Measurements from ENCODE around the gene CDH20. TPM values are rescaled to one million over a fixed set of nuclear protein-coding genes. Genes with fewer than 3 reads are reported as not detected.
A peak's percentile ranks its signal among the peaks of the same experiment; 100 is the strongest.
"Not testable (repeated sequence)": the region's sequence is repeated elsewhere in the genome, so short reads cannot be mapped to it uniquely, and the experiment has no call there.

The CDH20 gene
- total RNA-seq, 1 experiment from 2014 or later, result not detected

DNA sequence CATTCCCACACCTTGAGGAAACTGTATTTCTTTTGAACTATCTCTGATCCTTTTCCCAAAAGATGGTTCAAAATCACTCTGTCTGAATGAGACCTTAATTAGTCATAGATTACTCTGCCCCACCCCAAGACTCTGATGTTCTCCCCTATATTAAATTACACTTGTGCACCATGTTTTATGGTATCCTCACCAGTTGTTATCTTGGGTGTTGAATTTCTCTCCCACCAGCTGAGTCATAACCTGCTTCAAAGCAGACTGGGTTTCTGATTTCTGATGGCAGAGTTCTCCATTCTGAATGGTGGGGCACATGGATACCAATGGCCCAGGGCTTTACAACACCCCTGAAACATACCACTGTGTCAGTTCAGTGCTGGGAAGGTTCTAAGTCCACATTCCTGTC, 15.0 kb downstream of the CDH20 start:
- no peak for DNase-seq (ENCODE audit: low read depth)

DNA sequence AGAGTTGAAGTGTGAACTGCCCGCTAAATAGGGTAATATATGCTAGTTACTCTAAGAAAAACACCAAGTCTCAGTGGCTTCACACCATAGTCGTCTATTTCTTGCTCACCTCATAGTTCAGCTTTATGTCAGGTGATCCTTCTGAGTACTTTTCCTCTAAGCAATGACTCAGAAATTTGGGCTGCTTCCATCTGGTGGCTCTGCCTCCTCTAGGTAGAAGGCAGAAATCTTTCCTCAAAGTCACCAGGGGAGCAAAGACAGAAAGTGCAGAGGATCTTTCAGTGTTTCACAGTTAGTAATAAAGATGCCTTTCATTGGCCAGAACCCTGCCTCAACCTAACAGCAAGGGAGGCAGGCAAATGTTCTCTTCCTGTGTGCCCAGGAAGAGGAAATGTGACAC, 17.3 kb downstream of the CDH20 start:
- no peak for DNase-seq (ENCODE audit: low read depth)

DNA sequence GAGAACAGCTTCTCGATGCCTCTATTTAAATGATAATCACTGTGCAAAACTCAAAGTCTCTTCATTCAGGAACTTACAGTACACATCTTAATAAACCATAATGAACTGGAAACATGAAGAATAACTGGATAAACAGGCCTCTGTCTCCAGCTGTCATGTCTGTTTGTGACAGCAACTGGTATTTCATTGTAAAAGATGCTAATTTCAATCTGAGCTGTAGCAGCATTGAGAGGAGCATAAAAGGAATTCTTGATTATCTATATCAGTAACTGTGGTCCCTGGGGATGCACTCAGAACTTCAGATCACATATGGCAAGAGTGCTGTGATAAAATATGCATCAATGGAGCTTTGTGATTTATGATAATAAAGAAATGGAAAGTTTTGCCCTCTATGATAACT, 18.8 kb downstream of the CDH20 start:
- DNase-seq (ENCODE audit: low read depth), result no peak

DNA sequence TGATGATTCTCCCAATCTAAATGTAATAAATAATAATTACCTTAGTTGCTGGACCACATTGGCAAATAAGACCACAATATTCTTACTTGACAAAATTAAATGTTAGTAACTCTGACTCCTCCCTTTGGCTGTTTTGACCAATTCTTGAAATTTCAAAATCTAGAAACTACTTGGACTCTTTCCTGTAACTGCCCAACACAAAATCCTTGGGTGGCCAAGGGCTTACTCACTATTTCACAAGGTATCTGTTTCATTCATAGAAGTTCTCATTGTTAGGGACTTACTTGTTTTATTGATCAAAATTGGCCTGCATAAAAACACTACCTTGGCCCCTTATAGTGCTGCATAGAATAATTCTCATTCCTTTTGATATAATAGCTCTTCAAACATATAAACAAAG, 19.4 kb downstream of the CDH20 start:
- DNase-seq (ENCODE audit: low read depth), result no peak

DNA sequence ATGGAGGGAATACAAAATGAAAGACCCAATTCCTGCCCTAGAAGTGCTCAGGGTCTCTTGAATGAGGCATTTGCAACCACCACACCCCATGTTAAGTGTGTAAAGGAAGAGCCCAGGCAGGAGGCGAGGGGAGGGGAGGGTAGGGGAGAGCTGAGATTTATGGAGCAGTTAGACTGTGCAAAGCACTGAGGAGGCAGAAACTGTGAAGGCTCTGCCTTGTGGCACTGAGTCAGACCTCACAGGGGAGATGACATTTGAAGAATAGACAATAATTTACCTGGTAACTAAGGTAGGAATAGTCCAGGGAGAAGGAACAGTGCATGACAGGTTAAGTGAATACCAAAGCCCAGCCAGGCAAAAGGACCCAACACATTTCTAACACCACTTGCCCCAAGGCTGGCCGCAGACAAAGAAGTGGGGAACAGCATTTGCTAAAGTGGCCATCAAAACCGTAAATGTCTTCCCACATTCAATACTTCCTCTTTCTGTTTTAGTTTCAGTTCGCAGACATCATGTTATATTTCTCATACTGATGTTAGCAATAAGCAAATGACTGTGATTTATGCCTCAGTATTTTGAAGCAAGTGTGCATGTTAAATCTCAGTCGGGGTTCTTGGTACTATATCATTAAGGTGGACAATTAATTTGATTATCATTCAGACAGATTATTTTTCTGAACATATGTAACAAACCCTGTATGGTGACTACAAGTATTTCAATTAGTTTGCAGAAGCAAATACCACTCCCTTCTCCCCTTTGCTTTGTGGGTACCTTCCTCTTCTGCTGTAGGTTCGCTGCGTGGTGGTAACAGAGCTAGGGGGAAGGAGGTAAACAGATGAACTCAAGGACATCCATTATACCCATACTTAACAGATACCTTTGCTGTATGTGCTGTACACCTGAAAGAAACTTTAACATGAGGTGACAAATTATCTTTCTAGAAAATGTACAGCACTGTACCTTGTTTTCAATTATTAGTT, 27.5 kb downstream of the CDH20 start:
- DNase-seq (ENCODE audit: low read depth), result no peak

DNA sequence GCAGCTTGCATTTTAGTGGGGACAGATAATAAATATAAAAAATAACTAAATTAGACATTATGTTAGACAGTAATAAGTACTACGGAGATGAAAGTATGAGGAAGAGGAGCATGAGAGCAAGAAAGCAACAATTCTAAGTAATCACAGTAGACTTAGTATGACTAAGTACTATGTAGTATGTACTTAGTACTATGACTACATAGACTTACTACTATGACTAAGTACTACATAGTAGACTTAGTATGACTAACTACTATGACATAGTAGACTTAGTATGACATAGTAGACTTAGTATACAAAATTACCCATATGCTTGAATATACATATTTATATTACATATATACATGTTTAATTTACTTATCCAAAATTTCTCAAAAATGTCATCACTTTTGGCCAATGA, 29.3 kb downstream of the CDH20 start:
- no peak for DNase-seq (ENCODE audit: low read depth)

DNA sequence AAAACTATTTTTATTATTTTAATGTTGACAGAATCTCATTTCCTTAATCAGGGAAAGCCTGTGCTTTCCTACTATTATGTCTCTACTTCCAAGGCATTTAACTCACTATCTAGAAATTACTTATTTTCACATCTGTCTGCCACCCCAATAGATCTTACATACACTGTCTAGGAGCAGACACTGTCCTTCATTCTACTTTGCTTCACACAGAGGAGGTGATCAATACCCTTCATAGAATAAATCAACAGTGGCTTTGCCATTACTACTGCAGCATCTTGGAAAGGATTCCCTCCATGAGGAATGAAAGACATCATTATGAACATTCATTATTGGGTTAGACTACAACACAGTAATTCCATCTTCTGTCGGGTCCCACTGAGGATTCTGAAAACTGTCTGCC, 31.7 kb downstream of the CDH20 start:
- DNase-seq (ENCODE audit: low read depth), result no peak

DNA sequence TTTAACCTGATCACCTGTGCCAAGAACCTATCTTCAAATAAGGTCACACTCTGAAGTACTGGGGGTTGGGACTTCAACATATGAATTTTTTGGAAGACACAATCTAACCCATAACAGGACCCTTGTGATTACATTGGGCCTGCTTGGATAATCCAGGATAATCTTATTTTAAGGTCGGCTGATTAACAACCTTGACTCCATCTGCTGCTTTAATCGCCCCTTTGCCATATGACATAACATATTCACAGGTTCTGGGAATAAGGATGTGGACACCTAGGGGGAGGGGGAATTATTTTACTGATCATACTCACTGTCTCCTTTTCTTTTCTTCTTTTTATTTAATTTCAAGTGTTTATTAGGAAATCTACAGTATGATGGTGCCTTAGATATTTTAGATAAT, 34.8 kb downstream of the CDH20 start:
- no peak for DNase-seq (ENCODE audit: low read depth)

DNA sequence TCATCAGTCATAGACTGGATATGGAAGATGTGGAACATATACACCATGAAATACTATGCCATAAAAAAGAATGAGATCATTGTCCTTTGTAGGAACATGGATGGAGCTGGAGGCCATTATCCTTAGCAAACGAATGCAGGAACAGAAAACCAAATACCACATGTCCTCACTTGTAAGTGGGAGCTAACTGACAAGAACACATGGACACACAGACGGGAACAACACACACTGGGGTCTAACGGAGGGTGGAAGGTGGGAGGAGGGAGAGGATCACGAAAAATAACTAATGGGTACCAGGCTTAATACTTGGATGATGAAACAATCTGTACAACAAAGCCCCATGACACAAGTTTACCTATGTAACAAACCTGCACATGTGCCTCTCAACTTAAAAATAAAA, 36.4 kb downstream of the CDH20 start:
- DNase-seq (ENCODE audit: low read depth), result not testable (repeated sequence)

DNA sequence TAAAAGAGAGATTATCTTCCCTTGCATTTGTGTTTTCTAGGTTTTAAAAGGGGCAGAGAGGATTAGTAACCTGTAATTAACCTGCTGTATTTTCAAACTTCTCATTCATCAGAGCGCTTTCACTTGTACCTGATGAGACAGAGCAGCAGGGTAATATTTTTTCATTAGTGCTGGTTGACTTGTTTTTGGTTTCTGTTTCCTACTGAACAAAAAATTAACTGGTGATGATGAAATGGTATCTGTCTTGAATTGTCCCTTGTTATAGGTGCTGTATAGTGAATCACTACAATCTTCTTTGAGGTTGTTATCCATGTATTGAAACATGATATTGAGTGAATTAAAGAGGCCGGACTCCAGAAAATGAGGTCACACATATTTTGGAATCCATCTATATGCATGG, 37.9 kb downstream of the CDH20 start:
- no peak for DNase-seq (ENCODE audit: low read depth)

DNA sequence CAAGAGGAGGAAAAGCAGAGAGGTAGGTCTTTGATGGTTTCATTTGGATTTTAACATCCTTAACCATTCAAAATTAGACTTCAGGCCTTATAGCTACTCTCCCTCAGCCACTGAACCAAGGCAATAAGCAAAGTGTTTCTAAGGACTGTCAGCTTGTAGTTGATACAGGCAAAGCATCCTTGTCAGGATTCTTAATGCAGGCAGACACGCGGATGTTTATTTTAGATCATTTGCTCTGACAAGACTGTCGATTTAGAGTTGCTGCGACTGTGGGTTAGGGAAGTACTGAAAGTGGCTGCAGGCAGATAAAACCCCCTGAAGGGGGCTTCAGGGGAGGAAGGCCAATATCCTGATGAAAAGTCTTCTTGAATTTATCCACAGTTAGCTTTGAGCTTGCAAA, 46.6 kb downstream of the CDH20 start:
- DNase-seq (ENCODE audit: low read depth), result no peak

DNA sequence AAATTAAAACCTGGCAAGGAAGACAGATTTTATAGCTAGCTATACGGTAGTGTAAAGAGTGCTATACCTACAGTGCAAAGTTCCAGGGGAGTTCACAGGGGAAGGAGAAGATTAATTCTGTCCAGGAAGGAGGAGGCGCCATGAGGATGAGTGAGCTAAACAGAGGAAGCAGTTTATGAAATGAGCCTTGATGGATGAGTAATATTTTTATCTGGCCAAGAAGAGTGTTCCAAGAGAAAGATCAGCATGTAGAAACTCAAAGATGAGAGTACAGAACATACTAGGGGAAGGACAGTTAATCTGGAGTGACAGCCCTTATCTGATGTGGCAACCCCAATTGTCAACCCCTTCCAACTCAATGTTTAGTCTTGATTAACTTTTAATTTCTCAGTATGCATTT, 54.8 kb downstream of the CDH20 start:
- DNase-seq (ENCODE audit: low read depth), result no peak

DNA sequence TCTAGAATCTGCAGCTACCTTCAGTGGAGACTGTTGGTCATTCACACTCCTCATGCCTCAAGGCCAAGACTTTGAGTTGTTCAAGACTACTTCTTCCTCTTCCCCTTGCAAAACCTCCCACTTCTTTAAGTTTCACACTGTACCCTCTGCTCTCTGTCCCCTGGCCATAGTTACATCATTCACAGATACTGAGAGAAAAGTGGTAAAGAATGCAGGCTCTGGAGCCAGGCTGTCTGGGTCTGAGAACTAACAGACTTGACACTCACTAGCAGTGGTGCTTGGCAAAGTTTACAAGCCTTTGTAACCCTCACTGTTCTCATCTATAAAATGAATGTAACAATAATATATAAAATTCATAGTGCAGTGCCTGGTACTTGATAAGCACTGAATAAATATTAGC, 61.8 kb downstream of the CDH20 start:
- DNase-seq (ENCODE audit: low read depth), result no peak

DNA sequence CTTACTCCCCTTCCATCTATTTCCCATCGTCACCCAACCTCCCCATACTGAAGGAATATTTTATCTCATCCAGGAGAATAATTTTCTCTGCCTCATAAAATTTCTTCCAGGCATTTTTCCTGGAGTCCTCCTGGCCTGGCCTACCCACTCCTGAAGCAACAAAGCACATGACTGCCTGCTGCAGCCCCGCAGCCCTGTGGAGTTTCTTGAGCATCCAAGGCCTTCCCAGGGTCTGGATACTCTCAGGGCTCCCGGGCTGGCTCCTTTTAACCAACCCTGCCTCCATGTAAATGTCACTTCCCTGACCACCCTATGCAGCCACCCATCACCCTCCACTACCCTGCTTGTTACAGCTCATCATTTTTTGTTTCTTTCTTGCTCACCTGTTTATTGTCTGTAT, 64.0 kb downstream of the CDH20 start:
- no peak for DNase-seq (ENCODE audit: low read depth)

DNA sequence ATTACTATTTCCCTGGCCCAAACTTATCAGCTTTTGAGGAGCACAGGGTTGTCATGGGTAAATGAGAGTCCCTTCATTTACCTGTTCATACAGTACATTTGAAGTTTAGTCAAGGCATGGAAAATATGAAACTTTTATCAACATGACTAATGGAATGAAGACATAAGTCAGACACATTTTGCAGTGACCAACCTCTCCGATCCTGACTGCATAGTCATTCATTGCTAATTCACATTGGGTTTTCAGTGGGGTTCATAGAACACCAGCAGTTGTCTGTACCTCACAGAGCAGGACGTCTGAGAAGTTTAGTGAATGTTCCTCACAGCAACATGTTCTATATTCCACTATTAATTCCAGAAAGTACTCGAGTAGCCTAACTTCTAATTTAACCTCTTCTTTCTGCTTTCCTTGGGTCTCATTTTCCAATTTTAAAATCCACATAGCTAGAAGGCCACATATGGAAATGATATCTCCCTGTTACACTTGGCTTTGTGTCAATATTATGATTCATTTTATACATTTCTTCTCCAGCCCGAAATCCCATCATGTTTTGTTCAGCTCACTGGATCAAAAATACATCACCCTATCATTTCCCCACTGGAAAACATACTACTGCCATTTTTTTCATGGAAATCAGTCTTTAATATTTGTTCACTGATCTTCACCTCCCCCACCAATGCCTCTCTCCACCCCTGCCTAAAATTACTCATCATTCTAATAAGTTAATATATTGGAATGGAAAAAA, 65.9 kb downstream of the CDH20 start:
- DNase-seq (ENCODE audit: low read depth), result peak; percentile 23

DNA sequence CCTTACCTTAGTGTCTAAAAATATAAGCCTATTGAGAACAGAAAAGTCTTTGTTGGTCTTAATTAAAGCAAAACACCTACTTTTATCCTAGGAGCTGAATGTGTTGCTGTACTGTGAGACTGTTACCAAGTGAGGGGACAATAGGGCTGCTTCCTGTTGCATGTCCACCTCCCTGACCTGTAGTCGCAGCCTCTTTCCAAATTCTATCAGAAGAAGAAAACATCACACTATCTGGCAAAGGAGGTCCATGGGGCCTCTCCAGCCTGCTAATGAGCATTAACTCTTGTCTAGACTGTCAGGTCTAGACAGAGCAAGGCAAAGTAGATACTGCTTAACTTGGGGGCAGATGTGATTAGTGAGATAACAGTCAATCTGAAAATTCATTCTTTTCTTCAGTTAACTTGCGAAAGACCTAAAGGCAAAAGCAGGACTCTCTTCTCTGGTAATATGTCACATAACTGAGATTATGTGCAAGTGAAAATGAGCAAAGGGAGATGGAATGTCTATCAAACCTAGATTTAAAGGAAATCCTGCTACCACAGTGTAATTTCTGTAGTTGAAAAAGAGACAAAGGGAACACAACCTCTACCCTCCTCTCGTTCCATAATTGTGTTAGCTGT, 66.9 kb downstream of the CDH20 start:
- no peak for DNase-seq (ENCODE audit: low read depth)

DNA sequence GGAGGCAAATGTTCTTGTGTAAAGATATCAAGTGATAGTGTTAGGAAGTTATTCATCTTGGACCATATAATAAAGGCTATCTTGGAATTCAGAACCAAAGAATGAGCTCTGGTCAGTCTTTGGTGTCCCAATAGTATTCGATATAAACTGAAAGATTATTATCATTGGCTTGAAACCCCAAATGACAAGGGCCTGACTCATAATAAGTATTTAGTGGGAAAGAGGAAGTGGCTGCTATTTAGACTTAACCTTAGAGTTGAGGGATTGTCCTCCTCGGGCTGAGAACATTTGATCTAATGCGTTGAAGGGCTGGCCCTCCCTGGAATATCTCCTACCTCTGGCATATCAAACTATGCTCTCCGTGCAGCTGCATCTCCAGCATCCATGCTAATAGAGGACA, 67.5 kb downstream of the CDH20 start:
- peak; percentile 53 for DNase-seq (ENCODE audit: low read depth)

DNA sequence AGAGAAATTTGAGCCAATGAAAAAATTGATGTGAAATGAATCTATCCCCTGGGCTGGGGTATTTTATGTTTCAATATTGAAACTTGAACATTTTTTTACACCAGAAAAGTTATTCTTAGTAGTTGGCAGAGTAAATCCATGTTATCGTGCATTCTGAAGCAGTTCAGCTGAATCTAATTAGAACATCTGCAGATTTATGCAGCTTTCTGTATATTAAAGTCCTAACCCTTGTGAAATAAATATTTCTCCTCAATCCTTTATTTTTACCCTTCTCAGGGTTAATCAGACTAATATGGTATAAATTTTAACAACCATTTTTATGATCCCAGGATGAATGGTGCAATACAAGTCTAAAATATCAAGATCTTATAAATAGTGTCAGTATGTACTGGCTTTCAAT, 69.5 kb downstream of the CDH20 start:
- no peak for DNase-seq (ENCODE audit: low read depth)

DNA sequence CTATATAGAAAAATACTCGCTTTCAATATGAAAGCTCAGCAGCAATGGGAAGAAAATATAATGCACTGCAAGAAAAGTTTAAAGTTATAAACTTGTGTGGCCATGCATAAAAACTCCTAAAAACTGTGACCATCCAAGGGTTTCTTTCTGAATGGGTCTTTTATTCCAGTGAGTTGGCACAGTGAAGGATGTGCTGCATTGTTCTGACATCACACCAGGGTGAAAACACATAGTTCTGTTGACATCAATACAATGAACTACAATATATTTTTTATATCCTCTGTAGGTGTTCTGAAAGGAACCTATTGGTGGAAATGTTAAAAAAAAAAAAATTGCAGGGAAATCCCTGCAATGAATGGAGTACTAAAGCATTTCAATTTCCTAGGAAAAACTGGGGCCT, 80.2 kb downstream of the CDH20 start:
- DNase-seq (ENCODE audit: low read depth), result no peak

DNA sequence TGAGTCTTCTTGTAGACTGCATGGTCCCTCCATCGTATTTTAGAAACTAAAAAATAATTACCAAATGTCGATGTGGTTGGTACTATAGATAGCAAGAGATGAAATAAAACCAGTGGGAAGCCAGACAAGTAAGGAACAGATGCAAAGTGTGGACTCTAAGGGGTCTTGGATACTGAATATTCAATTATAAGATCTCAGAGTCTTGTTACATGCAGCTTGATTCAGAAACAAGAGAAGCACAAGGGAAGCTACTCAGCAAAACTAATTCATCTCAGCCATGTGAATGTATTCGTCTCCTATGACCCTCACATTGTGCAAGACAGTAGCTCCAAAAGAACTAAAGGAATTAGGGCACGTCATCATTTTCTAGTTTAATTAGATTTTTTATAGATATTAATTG, 80.9 kb downstream of the CDH20 start:
- DNase-seq (ENCODE audit: low read depth), result no peak

DNA sequence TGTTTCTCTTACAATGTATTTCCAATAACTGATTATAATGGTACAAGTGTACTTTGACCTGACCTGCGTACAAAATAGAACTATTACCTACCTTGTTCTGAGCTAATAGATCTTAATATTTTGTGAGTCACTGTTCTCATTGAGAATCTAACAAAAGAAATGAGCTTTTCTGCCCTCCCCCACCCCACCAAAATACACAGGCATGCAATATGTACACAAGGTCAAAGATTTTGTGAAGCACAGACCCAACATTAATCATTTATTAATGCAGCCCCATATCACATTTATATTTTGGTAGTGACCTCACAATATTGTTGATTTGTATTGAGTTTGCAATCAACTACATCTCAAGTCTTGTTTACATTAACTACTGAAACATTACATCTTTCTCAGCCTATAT, 86.5 kb downstream of the CDH20 start:
- no peak for DNase-seq (ENCODE audit: low read depth)

DNA sequence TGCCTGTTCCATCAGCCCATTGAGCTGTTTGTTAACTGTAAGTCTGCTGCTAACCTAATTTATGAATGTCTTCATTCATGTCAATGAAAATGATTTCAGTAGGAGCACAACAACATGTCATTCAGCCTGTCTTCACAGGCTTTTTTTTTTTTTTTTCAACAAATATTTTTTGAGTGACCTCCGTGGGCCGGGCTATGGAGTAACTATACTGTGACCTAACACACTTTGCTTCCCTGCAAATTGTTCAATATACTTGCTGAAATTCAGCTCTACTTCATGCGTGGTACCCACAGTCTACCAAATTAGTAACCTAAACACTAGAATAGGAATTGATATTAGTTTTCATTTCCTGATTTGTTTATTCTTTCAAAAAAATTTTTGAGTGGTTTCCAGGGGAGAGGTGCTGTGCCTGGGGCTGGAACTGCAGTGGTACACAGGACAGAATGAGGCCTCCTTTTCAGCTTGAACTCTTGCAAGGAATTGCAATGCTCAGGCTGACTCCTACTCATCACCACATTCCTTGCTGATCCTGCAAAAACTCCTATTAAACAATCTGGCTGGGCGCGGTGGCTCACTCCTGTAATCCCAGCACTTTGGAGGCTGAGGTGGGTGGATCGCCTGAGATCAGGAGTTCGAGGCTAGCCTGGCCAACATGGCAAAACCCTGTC, 87.1 kb downstream of the CDH20 start:
- DNase-seq (ENCODE audit: low read depth), result no peak
